Measurements from ENCODE around the gene GALP.

GRCh38 chr19:56145698-56146097 lies 30.1 kb upstream of the GALP start:
- no peak for TF ChIP-seq GATA2 (IDR thresholded peaks at IDR 0.05; ENCODE audit: low read depth, low read length)
- no peak for TF ChIP-seq GATA3 (IDR thresholded peaks at IDR 0.05; ENCODE audit: low read depth, low read length)
